NCI-H1436 (cell line): ENCODE results near the gene BRD9.
"Not testable (repeated sequence)": the region's sequence is repeated elsewhere in the genome, so short reads cannot be mapped to it uniquely, and the experiment has no call there.

Source experiments
- DNase-seq: peaks from one replicate; lab custom pipeline; 2025; lab: John Stamatoyannopoulos, UW

BRD9 gene

GRCh38 chr5:922436-923280 lies 30.1 kb upstream of the BRD9 start:
- DNase-seq: no peak

- no peak for DNase-seq
Measured at GRCh38 chr5:921456-922435, 29.1 kb upstream of the BRD9 start.

- no peak for DNase-seq
Measured at GRCh38 chr5:920321-920720, 27.7 kb upstream of the BRD9 start.

GRCh38 chr5:919356-920000 lies 26.9 kb upstream of the BRD9 start:
- DNase-seq: no peak

- not testable (repeated sequence) for DNase-seq
Measured at GRCh38 chr5:918717-919116, 26.1 kb upstream of the BRD9 start.

- no peak for DNase-seq
Measured at GRCh38 chr5:916441-917293, 24.1 kb upstream of the BRD9 start.

- no peak for DNase-seq
Measured at GRCh38 chr5:915946-916345, 23.3 kb upstream of the BRD9 start.

- not testable (repeated sequence) for DNase-seq
Measured at GRCh38 chr5:915346-915745, 22.7 kb upstream of the BRD9 start.

- DNase-seq: no peak
Measured at GRCh38 chr5:914612-915011, 22.0 kb upstream of the BRD9 start.

GRCh38 chr5:914174-914573 lies 21.6 kb upstream of the BRD9 start:
- no peak for DNase-seq

- peak; percentile 71 for DNase-seq
Measured at GRCh38 chr5:912280-913091, 19.9 kb upstream of the BRD9 start.

- no peak for DNase-seq
Measured at GRCh38 chr5:911601-912000, 19.0 kb upstream of the BRD9 start.

GRCh38 chr5:910769-911160 lies 18.2 kb upstream of the BRD9 start:
- DNase-seq: no peak

- DNase-seq: no peak
Measured at GRCh38 chr5:909994-910768, 17.6 kb upstream of the BRD9 start.

- DNase-seq: no peak
Measured at GRCh38 chr5:909086-909485, 16.5 kb upstream of the BRD9 start.

- no peak for DNase-seq
Measured at GRCh38 chr5:908172-908571, 15.6 kb upstream of the BRD9 start.

GRCh38 chr5:907366-907910 lies 14.8 kb upstream of the BRD9 start:
- DNase-seq: no peak

- no peak for DNase-seq
Measured at GRCh38 chr5:905139-905642, 12.6 kb upstream of the BRD9 start.

GRCh38 chr5:903756-904096 lies 11.1 kb upstream of the BRD9 start:
- DNase-seq: no peak
